GM21381 (cell line): ENCODE measurements around the gene LOXL3.

Source experiments
- ATAC-seq: cut with Tn5 transposase; IDR thresholded peaks from one replicate; pipeline ENCODE4 v1.9.1; 2021; ENCODE audit warnings: mild to moderate bottlenecking, moderate library complexity; ENCODE audit not compliant: unreplicated experiment

LOXL3 gene

GRCh38 chr2:74553892-74554819 is at the start of gene LOXL3, which contains the start of gene DOK1:
LOXL3 (minus strand) TSS chr2:74553942; CDS start chr2:74552634, 1,308 bp downstream.
DOK1 (plus strand) TSS chr2:74554720; CDS start chr2:74554755, 35 bp downstream.
- peak; percentile 56 for ATAC-seq

- ATAC-seq, result no peak
Measured at GRCh38 chr2:74602586-74603281, 49.0 kb upstream of the LOXL3 start.

- ATAC-seq, result no peak
Measured at GRCh38 chr2:74599676-74600075, 45.9 kb upstream of the LOXL3 start.

- ATAC-seq, result no peak
Measured at GRCh38 chr2:74597410-74597809, 43.7 kb upstream of the LOXL3 start.

GRCh38 chr2:74596584-74596983 is 42.8 kb upstream of the LOXL3 start:
- ATAC-seq, result no peak

- no peak for ATAC-seq
Measured at GRCh38 chr2:74593826-74594772, 40.4 kb upstream of the LOXL3 start.

- no peak for ATAC-seq
Measured at GRCh38 chr2:74588664-74589063, 34.9 kb upstream of the LOXL3 start.

- ATAC-seq, result peak; percentile 62
Measured at GRCh38 chr2:74587664-74588277, 34.0 kb upstream of the LOXL3 start.

- no peak for ATAC-seq
Measured at GRCh38 chr2:74585406-74586185, 31.9 kb upstream of the LOXL3 start.

GRCh38 chr2:74584088-74584645 is 30.4 kb upstream of the LOXL3 start:
- ATAC-seq, result no peak

GRCh38 chr2:74583504-74583903 is 29.8 kb upstream of the LOXL3 start:
- ATAC-seq, result no peak

- no peak for ATAC-seq
Measured at GRCh38 chr2:74582184-74582583, 28.4 kb upstream of the LOXL3 start.

GRCh38 chr2:74581463-74581862 is 27.7 kb upstream of the LOXL3 start:
- ATAC-seq, result no peak

GRCh38 chr2:74578408-74578807 is 24.7 kb upstream of the LOXL3 start:
- no peak for ATAC-seq

- ATAC-seq, result peak; percentile 31
Measured at GRCh38 chr2:74577448-74577847, 23.7 kb upstream of the LOXL3 start.

- no peak for ATAC-seq
Measured at GRCh38 chr2:74576863-74577229, 23.1 kb upstream of the LOXL3 start.

- ATAC-seq, result no peak
Measured at GRCh38 chr2:74576211-74576862, 22.6 kb upstream of the LOXL3 start.

GRCh38 chr2:74575320-74575719 is 21.6 kb upstream of the LOXL3 start:
- no peak for ATAC-seq
